OCI-LY1 (cell line): ENCODE data around the gene PC.

Source experiments
- H2AFZ ChIP-seq: fragments of 200-600 bp; sonication (generic), shearing (Covaris generic); 2 replicates; pipeline ENCODE4 v1.6.0; 2014; ENCODE audit warnings: antibody characterized with exemption, mild to moderate bottlenecking, low read length
- H3F3A ChIP-seq: fragments of 200-600 bp; sonication (generic), shearing (Covaris generic); 2 replicates; pipeline ENCODE4 v1.6.0; 2014; ENCODE audit warnings: mild to moderate bottlenecking, antibody characterized with exemption, low read length, moderate library complexity; ENCODE audit not compliant: insufficient read depth
- H3K27ac ChIP-seq: fragments of 200-600 bp; sonication (generic); 2 replicates; pipeline ENCODE4 v1.5.1; 2014; ENCODE audit warnings: low read length, mixed run types, mild to moderate bottlenecking, low read depth; ENCODE audit not compliant: poor library complexity, severe bottlenecking
- H3K27me3 ChIP-seq: fragments of 200-600 bp; sonication (generic); 2 replicates; pipeline ENCODE4 v1.6.0; 2014; ENCODE audit warnings: antibody characterized with exemption, mild to moderate bottlenecking, low read length, moderate library complexity; ENCODE audit not compliant: insufficient read depth
- H3K36me3 ChIP-seq: fragments of 200-600 bp; sonication (generic); 2 replicates; pipeline ENCODE4 v1.6.1; 2014; ENCODE audit warnings: mild to moderate bottlenecking, antibody characterized with exemption, low read length, moderate library complexity, mixed read lengths; ENCODE audit not compliant: insufficient read depth
- H3K4me1 ChIP-seq: fragments of 200-600 bp; sonication (generic); 2 replicates; pipeline ENCODE4 v1.5.1; 2014; ENCODE audit warnings: mild to moderate bottlenecking, low read length, moderate library complexity; ENCODE audit not compliant: insufficient read depth, severe bottlenecking
- H3K4me2 ChIP-seq: fragments of 200-600 bp; sonication (generic), shearing (Covaris generic); 2 replicates; pipeline ENCODE4 v1.6.1; 2014; ENCODE audit warnings: low read length
- H3K4me3 ChIP-seq: fragments of 200-600 bp; sonication (generic); 2 replicates; pipeline ENCODE4 v1.5.1; 2014; ENCODE audit warnings: low read length, low read depth, mild to moderate bottlenecking, mixed read lengths; ENCODE audit not compliant: poor library complexity, severe bottlenecking
- H3K79me2 ChIP-seq: fragments of 200-600 bp; shearing (Covaris generic); 2 replicates; pipeline ENCODE4 v1.6.1; 2016; ENCODE audit warnings: mixed run types, low read length, mixed read lengths; ENCODE audit not compliant: insufficient read depth
- H3K9ac ChIP-seq: fragments of 200-600 bp; sonication (generic), shearing (Covaris generic); 2 replicates; pipeline ENCODE4 v1.6.1; 2014; ENCODE audit warnings: mild to moderate bottlenecking, low read length, mixed read lengths
- H3K9me2 ChIP-seq: fragments of 200-600 bp; sonication (generic), shearing (Covaris generic); 2 replicates; pipeline ENCODE4 v1.6.1; 2014; ENCODE audit warnings: low read depth, mild to moderate bottlenecking, low read length, mixed read lengths
- H3K9me3 ChIP-seq: fragments of 200-600 bp; shearing (Covaris generic); 2 replicates; pipeline ENCODE4 v1.6.1; 2014; ENCODE audit warnings: low read length, mixed read lengths
- H4K20me1 ChIP-seq: fragments of 200-600 bp; sonication (generic), shearing (Covaris generic); 2 replicates; pipeline ENCODE4 v1.6.0; 2016; ENCODE audit warnings: mild to moderate bottlenecking, low read length; ENCODE audit not compliant: insufficient read depth
- EZH2 ChIP-seq: fragments of 200-600 bp; sonication (generic), shearing (Covaris generic); IDR thresholded peaks from 2 replicates; pipeline ENCODE4 v1.8.0; 2017; ENCODE audit warnings: borderline replicate concordance, mixed run types, mild to moderate bottlenecking, antibody characterized with exemption, low read length, moderate library complexity, mixed read lengths
- TF ChIP-seq, protein P1 (sequence below): fragments of 200-600 bp; sonication (generic), shearing (Covaris generic); IDR thresholded peaks from 2 replicates; pipeline ENCODE4 v1.5.1; 2017; ENCODE audit warnings: mild to moderate bottlenecking, antibody characterized with exemption, low read length, moderate library complexity, mixed read lengths

The PC gene

DNA sequence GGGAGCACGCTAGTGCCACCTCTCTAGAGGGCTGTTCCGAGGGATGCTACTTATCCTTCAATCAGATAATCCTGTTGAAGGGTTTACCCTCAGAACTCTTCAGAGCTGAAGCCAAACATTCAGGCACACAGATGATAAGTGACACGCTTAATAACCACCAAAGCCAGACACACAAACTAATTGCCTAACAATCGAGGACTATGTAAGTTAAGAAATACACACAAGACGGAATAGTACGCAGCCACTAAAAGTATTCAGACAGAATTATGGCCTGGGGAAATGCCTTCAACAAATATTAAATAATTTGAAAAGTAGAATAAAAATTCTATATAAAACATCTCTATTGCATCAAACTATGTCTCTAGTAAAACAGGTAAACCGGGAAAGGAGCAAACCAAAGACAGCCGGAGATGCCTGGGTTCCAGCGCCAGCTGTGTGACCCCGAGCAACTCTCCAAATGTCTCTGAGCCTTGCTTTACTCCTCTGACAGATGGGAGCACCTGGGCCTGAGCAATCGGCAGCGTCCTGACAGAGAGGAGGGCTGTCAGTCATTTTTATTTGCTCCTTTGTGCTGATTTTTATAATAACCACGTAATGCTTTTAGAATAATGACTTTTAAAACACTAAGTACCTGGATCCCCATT is 90.0 kb downstream of the PC start:
- Histone ChIP-seq H3K4me1 (peaks cover 21% of the 10 kb centered on the region), H3F3A (no peaks in the 10 kb centered on the region), H3K9me2 (no peaks in the 10 kb centered on the region), H3K36me3 (no peaks in the 10 kb centered on the region), H3K79me2 (no peaks in the 10 kb centered on the region), H3K27me3 (peaks cover 5% of the 10 kb centered on the region; the same call in 1 of the 2 replicates), H3K4me3 (no peak overlapping the region), H2AFZ (no peak overlapping the region), H3K4me2 (peak overlapping the region; percentile 45), H4K20me1 (no peaks in the 10 kb centered on the region), H3K9ac (no peak overlapping the region), H3K9me3 (no peaks in the 10 kb centered on the region), H3K27ac (no peak overlapping the region)
- no peak for TF ChIP-seq EZH2
- TF ChIP-seq, protein P1, sequence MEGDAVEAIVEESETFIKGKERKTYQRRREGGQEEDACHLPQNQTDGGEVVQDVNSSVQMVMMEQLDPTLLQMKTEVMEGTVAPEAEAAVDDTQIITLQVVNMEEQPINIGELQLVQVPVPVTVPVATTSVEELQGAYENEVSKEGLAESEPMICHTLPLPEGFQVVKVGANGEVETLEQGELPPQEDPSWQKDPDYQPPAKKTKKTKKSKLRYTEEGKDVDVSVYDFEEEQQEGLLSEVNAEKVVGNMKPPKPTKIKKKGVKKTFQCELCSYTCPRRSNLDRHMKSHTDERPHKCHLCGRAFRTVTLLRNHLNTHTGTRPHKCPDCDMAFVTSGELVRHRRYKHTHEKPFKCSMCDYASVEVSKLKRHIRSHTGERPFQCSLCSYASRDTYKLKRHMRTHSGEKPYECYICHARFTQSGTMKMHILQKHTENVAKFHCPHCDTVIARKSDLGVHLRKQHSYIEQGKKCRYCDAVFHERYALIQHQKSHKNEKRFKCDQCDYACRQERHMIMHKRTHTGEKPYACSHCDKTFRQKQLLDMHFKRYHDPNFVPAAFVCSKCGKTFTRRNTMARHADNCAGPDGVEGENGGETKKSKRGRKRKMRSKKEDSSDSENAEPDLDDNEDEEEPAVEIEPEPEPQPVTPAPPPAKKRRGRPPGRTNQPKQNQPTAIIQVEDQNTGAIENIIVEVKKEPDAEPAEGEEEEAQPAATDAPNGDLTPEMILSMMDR, result no peak

DNA sequence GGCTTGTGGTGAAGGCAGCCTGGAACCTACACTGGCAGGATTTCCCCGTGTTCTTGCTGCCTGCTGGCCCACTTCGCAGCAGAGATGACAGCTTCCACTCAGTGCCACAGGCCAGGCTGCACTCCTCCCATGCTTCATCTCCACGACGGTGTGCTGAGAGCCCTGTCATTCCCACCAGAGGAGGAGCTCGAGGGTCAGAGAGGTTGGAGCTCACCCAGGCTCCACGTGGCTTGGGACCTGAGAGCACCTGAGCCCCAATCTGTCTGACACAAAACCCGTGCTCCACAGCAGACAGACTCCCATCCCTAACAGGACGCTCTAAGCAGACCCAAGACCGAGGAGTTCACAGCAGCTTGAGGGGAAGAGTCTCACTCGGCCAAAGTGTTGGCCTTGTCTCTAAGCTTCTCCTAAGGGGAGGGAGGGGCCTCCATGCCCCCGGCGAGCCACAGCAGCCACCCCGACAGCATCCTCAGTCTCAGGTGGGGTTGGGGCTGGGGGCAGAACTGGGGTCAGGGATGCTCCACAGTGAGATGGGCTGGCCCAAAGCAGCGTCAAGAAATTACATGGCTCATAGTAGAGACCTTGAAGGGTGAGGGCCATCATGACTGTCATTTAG is 90.7 kb downstream of the PC start:
- Histone ChIP-seq H3K4me3 (no peak overlapping the region), H3K27ac (no peak overlapping the region), H3K36me3 (no peaks in the 10 kb centered on the region), H3K4me2 (no peak overlapping the region), H3F3A (no peaks in the 10 kb centered on the region), H4K20me1 (no peaks in the 10 kb centered on the region), H3K9me2 (no peaks in the 10 kb centered on the region), H3K4me1 (peaks cover 21% of the 10 kb centered on the region), H3K79me2 (no peaks in the 10 kb centered on the region), H3K9ac (no peak overlapping the region), H2AFZ (no peak overlapping the region), H3K27me3 (peaks cover 5% of the 10 kb centered on the region; the same call in 1 of the 2 replicates), H3K9me3 (no peaks in the 10 kb centered on the region)
- TF ChIP-seq, protein P1, result peak; percentile 19; the same call in 1 of the 2 replicates
- TF ChIP-seq EZH2, result no peak

DNA sequence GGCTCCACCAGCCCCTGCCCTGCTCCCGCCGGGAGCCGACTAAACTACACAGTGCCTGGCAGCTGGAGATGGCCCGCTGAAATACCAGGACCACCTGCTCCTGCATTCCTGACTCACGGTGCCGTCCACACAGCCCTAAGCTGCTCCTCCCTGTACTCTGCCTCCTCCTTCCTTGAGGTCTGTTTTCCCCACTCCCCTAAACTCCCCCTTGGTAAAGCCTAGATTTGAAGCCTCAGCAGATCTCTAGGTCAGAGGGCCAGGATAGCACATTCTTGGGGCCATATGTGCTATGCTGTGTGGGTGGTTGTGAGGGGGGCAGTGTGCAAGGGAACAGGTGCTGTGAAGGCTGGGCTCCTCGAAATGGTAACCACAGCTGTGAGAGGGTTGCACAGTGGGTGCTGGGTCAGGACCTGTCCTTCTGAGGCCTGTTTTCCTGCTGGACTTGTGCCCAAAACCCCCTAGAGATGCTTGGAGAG is 91.6 kb downstream of the PC start:
- no peaks in the 10 kb centered on the region for H3K9me3 ChIP-seq
- no peaks in the 10 kb centered on the region for H3K9me2 ChIP-seq
- H3K79me2 ChIP-seq, result no peaks in the 10 kb centered on the region
- H3K4me1 ChIP-seq, result peaks cover 21% of the 10 kb centered on the region
- H3K36me3 ChIP-seq, result no peaks in the 10 kb centered on the region
- no peaks in the 10 kb centered on the region for H4K20me1 ChIP-seq
- no peak overlapping the region for H3K4me3 ChIP-seq
- H3K27ac ChIP-seq, result no peak overlapping the region
- no peak for TF ChIP-seq EZH2
- TF ChIP-seq, protein P1, result no peak
- H3K9ac ChIP-seq, result no peak overlapping the region
- H3F3A ChIP-seq, result no peaks in the 10 kb centered on the region
- H3K27me3 ChIP-seq, result peaks cover 10% of the 10 kb centered on the region
- no peak overlapping the region for H2AFZ ChIP-seq
- no peak overlapping the region for H3K4me2 ChIP-seq
